PC-3 (cell line): Measurements from ENCODE around the gene S100A5.

Experiments used
- CTCF ChIP-seq: fragments of 300-600 bp; sonication (generic); conservative IDR thresholded peaks from 2 replicates; pipeline ENCODE4 v1.5.1; 2017; ENCODE audit warnings: antibody characterized with exemption, low read depth, mild to moderate bottlenecking, low read length
- EZH2 ChIP-seq: fragments of 300-600 bp; sonication (generic); IDR thresholded peaks from one replicate; pipeline ENCODE4 v1.6.1; 2017; ENCODE audit warnings: antibody characterized with exemption, mild to moderate bottlenecking, low read length; ENCODE audit not compliant: unreplicated experiment
- EZH2phosphoT487 ChIP-seq: fragments of 300-600 bp; sonication (generic); IDR thresholded peaks from 2 replicates; pipeline ENCODE4 v1.6.1; 2018; ENCODE audit warnings: mild to moderate bottlenecking, antibody characterized with exemption, low read length, borderline replicate concordance

- TF ChIP-seq CTCF (no peak), EZH2 (no peak), EZH2phosphoT487 (no peak)
These were observed 38.2 kb upstream of the S100A5 start for GRCh38 chr1:153578936-153579335.
